SJCRH30 (cell line): ENCODE data around the gene METTL15. TPM values are rescaled to one million over a fixed set of nuclear protein-coding genes. Genes with fewer than 3 reads are reported as not detected.
A peak's percentile ranks its signal among the peaks of the same experiment; 100 is the strongest.
"Not testable (repeated sequence)": the region's sequence is repeated elsewhere in the genome, so short reads cannot be mapped to it uniquely, and the experiment has no call there.

ENCODE experiments used
- DNase-seq, 2 experiments: peaks; one replicate each; pipeline ENCODE4 v3.0.0-alpha.2; 2015 to 2020
- H3K27ac ChIP-seq: fragments of 250-450 bp; sonication (Bioruptor Pico); 2 replicates; pipeline ENCODE4 v1.5.1; 2020; ENCODE audit warnings: mild to moderate bottlenecking, moderate library complexity
- H3K27me3 ChIP-seq: fragments of 250-450 bp; sonication (Bioruptor Pico); 2 replicates; pipeline ENCODE4 v1.5.1; 2020; ENCODE audit warnings: mild to moderate bottlenecking, moderate library complexity
- H3K36me3 ChIP-seq: fragments of 250-450 bp; sonication (Bioruptor Pico); 2 replicates; pipeline ENCODE4 v1.5.1; 2020; ENCODE audit warnings: mild to moderate bottlenecking, moderate library complexity
- H3K4me1 ChIP-seq: fragments of 250-450 bp; sonication (Bioruptor Pico); 2 replicates; pipeline ENCODE4 v1.5.1; 2020; ENCODE audit warnings: mild to moderate bottlenecking, moderate library complexity
- H3K4me3 ChIP-seq: fragments of 250-450 bp; sonication (Bioruptor Pico); 2 replicates; pipeline ENCODE4 v1.5.1; 2020; ENCODE audit warnings: mild to moderate bottlenecking, moderate library complexity
- H3K9me3 ChIP-seq: fragments of 250-450 bp; sonication (Bioruptor Pico); replicated peaks from 2 replicates; pipeline ENCODE4 v1.5.1; 2020; ENCODE audit warnings: mild to moderate bottlenecking, moderate library complexity
- total RNA-seq: library from RNA; depleted of rRNA; stranded (reverse); fragments of >200 nt; shearing (Covaris generic); gene quantifications from 2 replicates; pipeline ENCODE4 v1.2.3, GENCODE V29; 2014; rRNA removed

Gene METTL15, protein sequence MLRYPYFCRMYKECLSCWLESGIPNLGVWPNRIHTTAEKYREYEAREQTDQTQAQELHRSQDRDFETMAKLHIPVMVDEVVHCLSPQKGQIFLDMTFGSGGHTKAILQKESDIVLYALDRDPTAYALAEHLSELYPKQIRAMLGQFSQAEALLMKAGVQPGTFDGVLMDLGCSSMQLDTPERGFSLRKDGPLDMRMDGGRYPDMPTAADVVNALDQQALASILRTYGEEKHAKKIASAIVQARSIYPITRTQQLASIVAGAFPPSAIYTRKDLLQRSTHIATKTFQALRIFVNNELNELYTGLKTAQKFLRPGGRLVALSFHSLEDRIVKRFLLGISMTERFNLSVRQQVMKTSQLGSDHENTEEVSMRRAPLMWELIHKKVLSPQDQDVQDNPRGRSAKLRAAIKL
- total RNA-seq, result 13.9 and 16.0 TPM in 2 replicates

DNA sequence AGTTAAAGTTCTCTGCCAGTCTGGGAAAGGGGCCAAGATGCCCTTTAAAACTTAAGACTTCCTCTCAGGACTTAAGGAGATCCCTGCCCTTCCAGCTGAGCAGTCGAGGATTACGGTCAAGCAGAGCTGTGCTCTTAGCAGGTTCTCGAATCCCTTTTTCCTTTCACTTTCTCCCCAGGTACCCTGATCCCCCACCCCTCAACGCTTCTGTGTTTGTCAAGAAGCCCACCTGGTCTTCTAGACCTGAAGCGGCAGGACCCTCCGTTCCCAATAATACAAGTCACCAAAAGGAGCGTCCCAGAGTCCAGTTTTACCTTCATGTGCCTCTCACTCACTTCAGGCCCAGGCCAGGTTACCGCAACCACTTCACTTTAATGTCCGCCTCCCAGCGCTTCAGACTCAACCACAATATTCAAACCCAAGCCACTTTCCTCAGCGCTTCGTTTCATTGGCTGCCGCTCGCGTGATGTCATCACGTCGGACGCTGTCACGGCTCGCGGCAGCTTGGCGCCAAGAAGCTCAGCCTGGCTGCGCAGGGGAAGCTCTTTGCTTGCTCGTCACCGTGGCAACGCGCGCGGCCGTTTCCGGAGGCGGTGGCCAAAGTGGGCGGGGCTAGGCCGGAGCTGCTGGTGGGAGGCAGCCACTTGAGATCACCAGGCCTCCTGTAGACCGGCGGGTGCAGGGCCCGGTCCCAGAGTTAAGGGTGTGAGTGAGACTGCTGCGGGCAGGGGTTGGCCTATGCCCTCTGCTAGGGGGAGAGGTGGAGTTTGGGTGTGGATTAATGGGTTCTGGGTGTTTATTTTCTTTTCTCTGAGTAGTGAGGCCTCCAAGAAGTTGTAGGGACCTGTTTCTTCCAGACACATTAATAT is at the start of gene METTL15, which contains the start of gene KIF18A:
Gene METTL15, plus strand, starts transcription at position 639 of the 869 bp plus-strand sequence. CDS start 4,947 bp downstream, outside the sequence.
Gene KIF18A, minus strand, starts transcription at position 407 of the 869 bp plus-strand sequence. CDS start 10,209 bp downstream, outside the sequence.
- H3K9me3 ChIP-seq, result no peaks in the 10 kb centered on the region
- no peaks in the 10 kb centered on the region for H3K27me3 ChIP-seq
- H3K36me3 ChIP-seq, result no peaks in the 10 kb centered on the region
- peak within 1 kb of the TSS; percentile 86 for H3K27ac ChIP-seq
- H3K4me1 ChIP-seq, result peaks cover 9% of the 10 kb centered on the region; the same call in 1 of the 2 replicates
- peak; percentile 99 for DNase-seq
- H3K4me3 ChIP-seq, result peak within 1 kb of the TSS; percentile 87

DNA sequence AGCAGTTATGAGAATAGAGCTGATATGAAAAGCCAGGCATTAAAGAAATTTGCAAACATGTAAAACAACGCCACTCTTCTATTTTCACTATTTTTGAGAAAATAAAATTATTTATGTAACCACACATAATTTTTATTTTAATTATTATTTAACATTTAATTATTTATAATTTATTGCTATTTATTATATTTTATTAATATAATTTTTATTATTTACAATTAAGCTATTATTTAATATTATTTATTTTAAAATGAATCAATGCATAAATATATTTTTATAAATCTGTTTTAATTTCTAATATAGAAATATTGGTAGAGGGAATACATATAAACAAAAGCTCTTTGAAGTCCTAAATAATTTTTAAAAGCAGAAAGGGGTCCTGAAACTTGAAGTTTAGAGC is 36.9 kb upstream of the METTL15 start:
- DNase-seq, result no peak
- Histone ChIP-seq H3K4me1 (peaks cover 6% of the 10 kb centered on the region; the same call in 1 of the 2 replicates), H3K27me3 (no peaks in the 10 kb centered on the region), H3K9me3 (no peaks in the 10 kb centered on the region), H3K36me3 (peaks cover 24% of the 10 kb centered on the region), H3K4me3 (no peak overlapping the region), H3K27ac (no peak overlapping the region)

DNA sequence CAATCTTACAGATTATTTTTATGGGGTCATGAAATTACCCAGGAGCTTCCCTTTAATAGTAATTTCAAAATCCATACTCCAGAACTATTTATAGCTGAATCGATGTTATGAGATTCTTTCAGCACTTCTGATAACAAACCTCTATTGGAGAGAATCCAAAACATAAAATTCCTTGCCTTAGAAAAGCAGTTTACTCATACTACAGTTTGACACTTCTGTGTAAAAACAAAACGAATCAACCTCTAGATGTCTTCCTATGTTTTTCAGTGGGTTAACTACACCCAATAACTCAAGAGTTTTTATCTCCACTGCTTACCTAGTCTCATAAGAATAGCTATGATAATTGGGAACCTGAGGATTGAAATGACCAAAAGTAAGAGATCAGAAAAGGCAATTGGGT is 35.9 kb upstream of the METTL15 start:
- H3K27me3 ChIP-seq, result no peaks in the 10 kb centered on the region
- no peak overlapping the region for H3K4me3 ChIP-seq
- no peaks in the 10 kb centered on the region for H3K9me3 ChIP-seq
- H3K27ac ChIP-seq, result no peak overlapping the region
- H3K4me1 ChIP-seq, result peaks cover 6% of the 10 kb centered on the region; the same call in 1 of the 2 replicates
- peaks cover 31% of the 10 kb centered on the region for H3K36me3 ChIP-seq
- no peak for DNase-seq

DNA sequence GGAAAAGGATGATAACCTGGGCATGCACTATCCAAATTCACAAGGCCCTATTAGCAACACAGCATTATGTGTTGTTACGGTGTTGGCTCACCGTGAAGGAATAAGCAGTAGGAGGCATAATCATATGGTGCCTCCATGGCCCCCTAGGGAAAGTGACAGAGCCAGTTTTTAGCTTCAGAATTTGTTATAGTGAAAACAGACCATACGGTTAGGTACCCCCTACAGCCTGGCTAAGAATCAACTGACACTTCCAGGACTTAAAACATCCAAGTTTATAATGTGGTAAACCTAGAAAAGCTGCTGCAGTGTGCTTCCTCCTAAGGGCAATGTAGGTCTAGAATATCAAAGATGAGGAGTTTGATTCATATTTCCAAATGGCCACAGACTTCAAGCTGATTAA is 30.7 kb upstream of the METTL15 start:
- DNase-seq, result no peak
- no peak overlapping the region for H3K4me3 ChIP-seq
- peaks cover 66% of the 10 kb centered on the region for H3K36me3 ChIP-seq
- peaks cover 6% of the 10 kb centered on the region; the same call in 1 of the 2 replicates for H3K4me1 ChIP-seq
- no peak overlapping the region for H3K27ac ChIP-seq
- H3K9me3 ChIP-seq, result no peaks in the 10 kb centered on the region
- H3K27me3 ChIP-seq, result no peaks in the 10 kb centered on the region

DNA sequence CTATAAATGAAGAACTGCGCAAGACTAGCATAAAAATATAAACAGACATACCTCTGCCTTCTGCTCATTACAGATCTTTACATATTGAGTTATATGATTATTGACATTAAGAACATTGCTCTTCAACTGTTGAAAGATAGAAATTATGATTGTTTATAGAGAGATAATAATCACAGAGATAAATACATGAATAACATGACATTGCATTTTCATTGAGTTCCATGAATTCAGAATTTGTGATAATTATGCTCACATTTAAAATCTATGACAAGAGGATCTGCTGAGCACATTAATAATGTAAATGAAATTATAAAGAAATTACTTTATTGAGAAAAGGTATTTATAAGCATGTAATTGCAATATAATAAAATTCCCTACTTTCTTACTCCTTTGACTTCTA is 25.1 kb upstream of the METTL15 start:
- Histone ChIP-seq H3K9me3 (no peaks in the 10 kb centered on the region), H3K27ac (no peak overlapping the region), H3K4me3 (no peak overlapping the region), H3K4me1 (no peaks in the 10 kb centered on the region), H3K27me3 (no peaks in the 10 kb centered on the region), H3K36me3 (peaks cover 67% of the 10 kb centered on the region)
- no peak for DNase-seq

DNA sequence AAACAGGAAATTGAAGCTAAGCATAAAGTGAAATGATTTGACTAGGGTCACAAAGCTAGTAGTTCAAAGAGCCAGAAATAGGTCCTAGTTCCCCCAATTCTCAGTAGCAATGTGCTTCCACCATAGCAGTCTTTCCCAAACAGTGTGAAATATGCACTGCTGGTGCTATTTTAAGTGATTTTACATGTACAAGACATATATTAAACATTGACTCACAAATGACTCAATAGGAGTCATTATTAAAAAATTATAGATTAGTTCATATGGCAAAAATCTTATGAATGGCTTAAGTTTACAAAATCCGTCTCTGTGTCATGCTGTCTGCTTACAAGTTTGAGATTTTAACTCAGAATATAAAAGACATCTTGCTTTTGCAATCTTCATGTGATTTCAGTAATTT is 21.6 kb upstream of the METTL15 start:
- Histone ChIP-seq H3K9me3 (no peaks in the 10 kb centered on the region), H3K27me3 (no peaks in the 10 kb centered on the region), H3K27ac (no peak overlapping the region), H3K4me3 (no peak overlapping the region), H3K36me3 (peaks cover 61% of the 10 kb centered on the region), H3K4me1 (no peaks in the 10 kb centered on the region)
- DNase-seq, result no peak

DNA sequence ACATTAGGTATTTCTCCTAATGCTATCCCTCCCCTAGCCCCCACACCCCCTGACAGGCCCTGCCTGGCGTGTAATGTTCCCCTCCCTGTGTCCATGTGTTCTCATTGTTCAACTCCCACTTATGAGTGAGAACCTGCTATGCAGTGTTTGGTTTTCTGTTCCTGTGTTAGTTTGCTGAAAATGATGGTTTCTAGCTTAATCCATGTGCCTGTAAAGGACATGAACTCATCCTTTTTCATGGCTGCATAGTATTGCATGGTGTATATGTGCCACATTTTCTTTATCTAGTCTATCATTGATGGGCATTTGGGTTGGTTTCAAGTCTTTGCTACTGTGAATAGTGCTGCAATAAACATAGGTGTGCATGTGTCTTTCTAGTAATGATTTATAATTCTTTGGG is 21.0 kb upstream of the METTL15 start:
- H3K36me3 ChIP-seq, result peaks cover 57% of the 10 kb centered on the region

DNA sequence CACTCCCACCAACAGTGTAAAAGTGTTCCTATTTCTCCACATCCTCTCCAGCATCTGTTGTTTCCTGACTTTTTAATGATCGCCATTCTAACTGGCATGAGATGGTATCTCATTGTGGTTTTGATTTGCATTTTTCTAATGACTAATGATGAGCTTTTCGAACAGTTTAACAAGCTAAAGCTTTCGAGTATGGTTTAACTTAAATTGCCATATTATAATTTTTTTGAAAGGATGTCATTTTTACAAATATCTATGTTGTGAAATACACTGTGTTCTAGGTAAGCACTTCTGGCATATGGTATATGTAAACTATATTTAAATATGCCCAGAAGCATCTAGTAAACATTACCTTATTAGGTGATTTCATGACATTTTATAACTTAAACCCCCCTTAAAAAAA is 20.5 kb upstream of the METTL15 start:
- DNase-seq, H3K27me3 ChIP-seq, H3K27ac ChIP-seq, H3K4me1 ChIP-seq, H3K9me3 ChIP-seq, H3K4me3 ChIP-seq: not testable (repeated sequence)
- peaks cover 53% of the 10 kb centered on the region for H3K36me3 ChIP-seq

More for the DNA sequence above, 21.0 kb upstream of the METTL15 start:
- not testable (repeated sequence) for H3K4me1 ChIP-seq, H3K4me3 ChIP-seq, DNase-seq, H3K27ac ChIP-seq, H3K9me3 ChIP-seq, H3K27me3 ChIP-seq

DNA sequence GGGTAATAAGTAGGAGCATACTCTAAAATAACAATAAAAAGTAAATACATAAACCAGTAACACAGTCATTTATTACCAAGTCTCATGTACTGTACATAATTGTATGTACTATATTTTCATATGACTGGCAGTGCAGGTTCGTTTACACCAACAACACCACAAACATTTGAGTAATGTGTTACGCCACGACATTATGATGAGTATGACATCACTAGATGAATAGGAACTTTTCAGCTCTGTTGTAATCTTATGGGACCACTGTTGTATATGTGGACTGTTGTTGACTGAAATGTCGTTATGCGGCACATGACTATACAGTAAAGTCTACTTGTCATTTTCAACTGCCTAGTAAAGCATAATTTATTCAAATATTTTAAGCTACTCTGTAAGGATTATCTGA is 18.8 kb upstream of the METTL15 start:
- Histone ChIP-seq H3K36me3 (peaks cover 49% of the 10 kb centered on the region), H3K4me3 (no peak overlapping the region)
- DNase-seq, result no peak

DNA sequence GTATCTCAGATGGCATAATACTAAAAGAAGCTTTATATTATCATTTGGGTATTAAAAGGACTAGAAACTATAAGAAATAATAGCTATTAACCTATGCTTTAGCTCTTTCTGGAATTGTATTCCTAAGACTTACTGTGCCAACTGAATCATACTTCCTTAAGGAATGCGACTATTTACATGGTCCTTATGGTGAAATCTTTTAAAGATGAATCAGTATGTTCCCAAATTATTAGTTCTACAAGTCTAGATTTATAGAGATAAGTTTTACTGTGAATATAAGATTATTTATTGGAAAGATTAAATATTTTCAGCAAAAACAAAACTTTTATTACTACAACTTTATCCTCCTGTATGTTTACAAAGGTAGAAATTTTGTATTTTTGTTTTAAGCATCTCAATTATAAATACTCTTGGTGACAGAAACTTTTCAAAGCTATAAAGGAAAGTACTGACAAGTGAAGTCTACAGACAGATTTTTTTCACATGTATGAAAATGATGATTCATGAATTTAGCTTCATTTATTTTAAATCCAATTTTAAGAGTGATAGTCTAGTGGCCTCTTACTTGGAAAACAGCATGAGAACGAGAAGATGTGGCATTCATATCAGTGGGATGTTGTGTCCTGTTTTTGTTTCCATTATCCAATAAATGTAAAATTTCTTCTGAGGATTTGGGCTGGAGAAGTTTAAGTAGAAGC is 18.0 kb upstream of the METTL15 start:
- DNase-seq, result no peak
- Histone ChIP-seq H3K36me3 (peaks cover 48% of the 10 kb centered on the region), H3K4me3 (no peak overlapping the region), H3K27me3 (no peaks in the 10 kb centered on the region), H3K4me1 (no peaks in the 10 kb centered on the region), H3K9me3 (no peaks in the 10 kb centered on the region), H3K27ac (no peak overlapping the region)

More for the DNA sequence above, 18.8 kb upstream of the METTL15 start:
- Histone ChIP-seq H3K27ac (no peak overlapping the region), H3K27me3 (no peaks in the 10 kb centered on the region), H3K9me3 (no peaks in the 10 kb centered on the region), H3K4me1 (no peaks in the 10 kb centered on the region)

DNA sequence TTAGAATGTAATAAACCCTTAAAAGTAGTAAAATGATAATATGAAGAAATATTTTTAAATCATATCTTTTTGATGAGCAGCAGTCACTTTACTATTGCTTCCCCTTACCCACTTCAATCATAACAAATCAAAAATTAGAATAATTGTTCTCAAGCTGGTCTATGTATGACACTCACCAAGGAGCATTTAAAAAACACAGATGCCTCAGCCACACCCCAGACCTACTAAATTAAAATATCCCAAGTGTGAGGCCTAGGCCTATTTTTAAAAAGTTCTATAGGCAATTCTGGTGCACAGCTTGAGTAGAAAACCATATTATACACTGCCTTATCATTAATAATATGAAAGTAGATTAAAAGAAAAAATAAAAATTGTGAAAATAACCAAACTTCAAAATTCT is 15.4 kb upstream of the METTL15 start:
- no peaks in the 10 kb centered on the region for H3K9me3 ChIP-seq
- peaks cover 54% of the 10 kb centered on the region for H3K36me3 ChIP-seq
- DNase-seq, result no peak
- H3K4me1 ChIP-seq, result no peaks in the 10 kb centered on the region
- H3K4me3 ChIP-seq, result no peak overlapping the region
- H3K27ac ChIP-seq, result no peak overlapping the region
- H3K27me3 ChIP-seq, result no peaks in the 10 kb centered on the region

DNA sequence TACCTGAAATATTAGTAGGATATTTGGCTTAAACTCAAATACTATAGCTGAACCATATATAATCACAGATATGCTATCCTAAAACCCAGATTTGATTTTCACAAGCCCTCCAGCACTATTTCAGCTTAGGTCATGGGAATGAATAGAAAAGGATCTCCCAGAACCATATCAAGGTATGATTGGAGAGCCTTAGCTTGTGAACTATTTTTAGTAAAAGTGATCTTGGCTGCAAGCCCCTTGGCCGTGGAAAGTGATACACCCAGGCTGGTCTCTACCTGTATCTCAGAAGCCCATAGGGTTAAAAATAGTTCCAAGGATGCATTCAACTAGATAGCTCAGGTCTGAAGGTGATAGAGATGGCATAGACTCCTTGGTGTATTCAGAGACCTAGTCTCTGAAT is 9.9 kb upstream of the METTL15 start:
- no peak overlapping the region for H3K27ac ChIP-seq
- DNase-seq, result no peak
- H3K36me3 ChIP-seq, result peaks cover 24% of the 10 kb centered on the region
- 0 out of 2 replicates have a peak, but pooled peaks cover 3% of the 10 kb centered on the region for H3K4me1 ChIP-seq
- H3K4me3 ChIP-seq, result no peak overlapping the region
- H3K27me3 ChIP-seq, result no peaks in the 10 kb centered on the region
- no peaks in the 10 kb centered on the region for H3K9me3 ChIP-seq

DNA sequence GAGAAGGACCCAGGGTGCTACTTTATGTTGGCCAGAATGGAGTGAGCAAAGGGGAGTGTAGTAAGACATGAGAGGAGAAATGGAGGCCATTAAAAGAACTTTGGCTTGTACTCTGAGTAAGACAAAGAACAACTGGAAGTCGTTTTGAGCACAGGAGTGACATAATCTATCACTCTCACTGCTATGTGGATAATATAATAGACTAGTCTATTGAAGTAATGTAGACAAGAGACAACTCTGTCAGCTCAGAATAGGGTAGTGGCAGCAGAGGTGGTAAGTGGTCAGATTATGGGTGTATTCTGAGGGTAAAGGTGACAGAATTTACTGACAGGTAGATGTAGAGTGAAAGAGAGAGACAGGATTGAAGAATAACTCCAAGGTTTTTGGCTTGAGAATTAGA is 8.5 kb upstream of the METTL15 start:
- no peaks in the 10 kb centered on the region for H3K27me3 ChIP-seq
- no peak overlapping the region for H3K27ac ChIP-seq
- H3K9me3 ChIP-seq, result no peaks in the 10 kb centered on the region
- H3K4me3 ChIP-seq, result no peak overlapping the region
- 0 out of 2 replicates have a peak, but pooled peaks cover 3% of the 10 kb centered on the region for H3K4me1 ChIP-seq
- DNase-seq, result no peak
- peaks cover 22% of the 10 kb centered on the region for H3K36me3 ChIP-seq

DNA sequence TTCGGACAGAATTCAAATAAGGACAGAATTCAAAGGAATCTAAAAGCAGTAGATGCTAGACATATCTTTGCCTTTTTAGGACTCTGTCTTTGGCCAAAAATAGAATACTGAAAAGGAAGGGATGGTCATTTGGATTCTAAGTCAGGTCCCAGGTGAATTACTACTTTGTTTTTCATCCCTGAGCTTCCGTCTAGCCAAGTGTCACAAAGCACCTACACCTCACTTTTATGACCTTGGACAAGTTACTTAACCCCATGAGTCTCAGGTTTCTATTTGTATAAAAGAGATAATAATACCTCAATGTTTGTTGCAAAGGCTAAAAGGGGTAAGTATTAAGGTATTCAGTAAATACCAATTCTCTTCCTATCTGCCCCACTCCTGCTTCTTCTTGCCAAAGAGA is 7.5 kb upstream of the METTL15 start:
- peaks cover 14% of the 10 kb centered on the region for H3K36me3 ChIP-seq
- no peaks in the 10 kb centered on the region for H3K9me3 ChIP-seq
- H3K27me3 ChIP-seq, result no peaks in the 10 kb centered on the region
- 0 out of 2 replicates have a peak, but pooled peaks cover 3% of the 10 kb centered on the region for H3K4me1 ChIP-seq
- no peak for DNase-seq
- no peak overlapping the region for H3K27ac ChIP-seq
- no peak overlapping the region for H3K4me3 ChIP-seq
